Trophoblast cell (in vitro differentiated cells and primary cell): Measurements from ENCODE around the gene ITGB1BP1.
A peak's percentile ranks its signal among the peaks of the same experiment; 100 is the strongest.

Experiments used
- DNase-seq, 2 donors: peaks; one replicate each; pipeline ENCODE4 v3.0.0-alpha.2; 2016
- H2AFZ ChIP-seq: 2 replicates; pipeline ENCODE4 v1.6.1; 2013; ENCODE audit warnings: low read length, moderate library complexity, mild to moderate bottlenecking; ENCODE audit not compliant: insufficient read depth, poor library complexity
- H2AK5ac ChIP-seq: 2 replicates; pipeline ENCODE4 v1.6.1; 2013; ENCODE audit warnings: mild to moderate bottlenecking, low read length
- H2BK120ac ChIP-seq: 2 replicates; pipeline ENCODE4 v1.6.1; 2013; ENCODE audit warnings: low read length, mild to moderate bottlenecking, moderate library complexity; ENCODE audit not compliant: insufficient read depth, poor library complexity
- H2BK12ac ChIP-seq: 2 replicates; pipeline ENCODE4 v1.6.1; 2013; ENCODE audit warnings: mild to moderate bottlenecking, low read length, moderate library complexity
- H2BK5ac ChIP-seq: 2 replicates; pipeline ENCODE4 v1.6.1; 2013; ENCODE audit warnings: low read length, low read depth, moderate library complexity, mild to moderate bottlenecking; ENCODE audit not compliant: poor library complexity
- H3K14ac ChIP-seq: 2 replicates; pipeline ENCODE4 v1.6.1; 2013; ENCODE audit warnings: mild to moderate bottlenecking, low read length
- H3K18ac ChIP-seq: 2 replicates; pipeline ENCODE4 v1.6.1; 2013; ENCODE audit warnings: mild to moderate bottlenecking, low read length
- H3K23ac ChIP-seq: 2 replicates; pipeline ENCODE4 v1.6.1; 2013; ENCODE audit warnings: low read length
- H3K27ac ChIP-seq: 2 replicates; pipeline ENCODE4 v1.5.1; 2013; ENCODE audit warnings: low read depth, mild to moderate bottlenecking, inconsistent platforms, low read length, moderate library complexity
- H3K27me3 ChIP-seq: 2 replicates; pipeline ENCODE4 v1.6.1; 2013; ENCODE audit warnings: inconsistent platforms, mild to moderate bottlenecking, low read length, moderate library complexity; ENCODE audit not compliant: insufficient read depth
- H3K36me3 ChIP-seq, 2 experiments: 1 replicate in 1 of 2; 2 replicates in 1 of 2; pipeline ENCODE4 v1.6.1; 2013; ENCODE audit warnings: low read length in 2 of 2, mild to moderate bottlenecking in 2 of 2, moderate library complexity in 1 of 2; ENCODE audit not compliant: insufficient read depth in 2 of 2, control insufficient read depth in 1 of 2
- H3K4ac ChIP-seq: 2 replicates; pipeline ENCODE4 v1.6.1; 2013; ENCODE audit warnings: low read depth, mild to moderate bottlenecking, low read length, moderate library complexity
- H3K4me1 ChIP-seq, 2 experiments: 1 replicate in 1 of 2; 2 replicates in 1 of 2; pipeline ENCODE4 v1.6.1; 2013; ENCODE audit warnings: low read length in 2 of 2, mild to moderate bottlenecking in 2 of 2, moderate library complexity in 1 of 2; ENCODE audit not compliant: insufficient read depth in 2 of 2, control insufficient read depth in 1 of 2
- H3K4me2 ChIP-seq: 2 replicates; pipeline ENCODE4 v1.6.1; 2013; ENCODE audit warnings: inconsistent platforms, mild to moderate bottlenecking, low read length, moderate library complexity
- H3K4me3 ChIP-seq: 2 replicates; pipeline ENCODE4 v1.5.1; 2013; ENCODE audit warnings: mild to moderate bottlenecking, low read depth, low read length, inconsistent platforms
- H3K79me1 ChIP-seq: one replicate; pipeline ENCODE4 v1.6.1; 2013; ENCODE audit warnings: low read length
- H3K79me2 ChIP-seq: 2 replicates; pipeline ENCODE4 v1.6.1; 2013; ENCODE audit warnings: low read length, mild to moderate bottlenecking; ENCODE audit not compliant: control insufficient read depth, insufficient read depth, poor library complexity
- H3K9ac ChIP-seq: 2 replicates; pipeline ENCODE4 v1.6.1; 2013; ENCODE audit warnings: mild to moderate bottlenecking, low read length
- H3K9me3 ChIP-seq: 2 replicates; pipeline ENCODE4 v1.6.1; 2013; ENCODE audit warnings: low read depth, mild to moderate bottlenecking, control low read depth, inconsistent platforms, low read length; ENCODE audit not compliant: insufficient read depth
- H4K12ac ChIP-seq: 2 replicates; pipeline ENCODE4 v1.6.1; 2013; ENCODE audit warnings: low read depth, mild to moderate bottlenecking, low read length, moderate library complexity
- H4K8ac ChIP-seq: 2 replicates; pipeline ENCODE4 v1.6.1; 2013; ENCODE audit warnings: low read depth, mild to moderate bottlenecking, low read length, moderate library complexity
- H4K91ac ChIP-seq: one replicate; pipeline ENCODE4 v1.6.1; 2013; ENCODE audit warnings: low read depth, mild to moderate bottlenecking, low read length, moderate library complexity
- WGBS: extraction: QIAGEN DNeasy Blood & Tissue Kit; methylation state at CpG from one replicate; pipeline ENCODE4 v1.1.7; 2013; ENCODE audit warnings: missing lambda C conversion rate; ENCODE audit not compliant: insufficient read length, insufficient coverage; ENCODE audit errors: extremely low coverage; 5-methylcytosine and 5-hydroxymethylcytosine counted together

Gene ITGB1BP1

DNA sequence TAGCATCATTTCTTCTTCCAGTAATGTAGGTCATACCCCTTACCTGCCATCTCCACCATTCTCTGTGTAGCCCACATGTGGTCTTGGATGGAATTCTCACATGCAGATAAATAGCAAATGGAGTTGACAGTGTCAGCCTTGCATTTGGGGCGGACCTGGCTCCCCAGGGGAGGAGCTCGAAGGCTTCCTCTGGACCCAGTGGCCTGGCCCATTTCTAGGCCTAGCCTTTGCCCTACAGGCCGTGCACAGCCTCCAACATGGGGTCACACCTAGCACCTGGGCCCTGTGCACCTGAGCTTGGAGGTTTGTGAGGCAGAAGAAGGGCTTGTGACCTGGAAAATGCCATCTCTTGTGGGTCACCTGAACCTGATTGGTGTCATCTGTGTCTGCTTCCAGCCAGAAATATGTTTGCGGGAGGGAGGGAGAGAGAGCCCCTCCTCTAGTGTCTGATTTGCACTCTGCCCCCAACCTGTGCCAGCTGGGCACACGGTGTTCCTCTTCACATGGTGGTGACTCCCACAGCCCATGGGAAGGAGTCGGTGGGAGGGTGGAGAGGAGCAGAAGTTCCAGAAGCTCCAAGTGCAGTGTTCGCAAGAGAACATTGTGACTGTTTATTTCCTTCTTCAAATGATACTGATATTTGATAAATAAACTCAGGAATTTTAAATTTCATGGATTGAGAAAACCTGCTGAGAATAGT lies 33.0 kb downstream of the ITGB1BP1 start:
- Histone ChIP-seq H2AFZ (no peak overlapping the region), H4K12ac (no peak overlapping the region), H3K4me3 (no peak overlapping the region), H3K27me3 (no peaks in the 10 kb centered on the region), H2BK5ac (peak overlapping the region; percentile 10), H3K4me2 (no peak overlapping the region), H3K79me2 (no peaks in the 10 kb centered on the region), H3K79me1 (peaks cover 5% of the 10 kb centered on the region), H3K9me3 (no peaks in the 10 kb centered on the region), H3K27ac (no peak overlapping the region), H2BK120ac (no peak overlapping the region), H3K18ac (no peak overlapping the region), H3K4me1 (peaks cover 13 to 15% of the 10 kb centered on the region in 2 experiments), H3K4ac (peak overlapping the region; percentile 21), H4K8ac (no peak overlapping the region), H3K36me3 (peaks cover 38 to 48% of the 10 kb centered on the region in 2 experiments), H4K91ac (peak overlapping the region; percentile 10), H3K14ac (peak overlapping the region; percentile 23), H2AK5ac (no peak overlapping the region), H3K9ac (no peak overlapping the region), H2BK12ac (no peak overlapping the region), H3K23ac (no peak overlapping the region)
- no CpG with 5 or more reads among the region's 7 CpGs for WGBS
- DNase-seq, result no peak

DNA sequence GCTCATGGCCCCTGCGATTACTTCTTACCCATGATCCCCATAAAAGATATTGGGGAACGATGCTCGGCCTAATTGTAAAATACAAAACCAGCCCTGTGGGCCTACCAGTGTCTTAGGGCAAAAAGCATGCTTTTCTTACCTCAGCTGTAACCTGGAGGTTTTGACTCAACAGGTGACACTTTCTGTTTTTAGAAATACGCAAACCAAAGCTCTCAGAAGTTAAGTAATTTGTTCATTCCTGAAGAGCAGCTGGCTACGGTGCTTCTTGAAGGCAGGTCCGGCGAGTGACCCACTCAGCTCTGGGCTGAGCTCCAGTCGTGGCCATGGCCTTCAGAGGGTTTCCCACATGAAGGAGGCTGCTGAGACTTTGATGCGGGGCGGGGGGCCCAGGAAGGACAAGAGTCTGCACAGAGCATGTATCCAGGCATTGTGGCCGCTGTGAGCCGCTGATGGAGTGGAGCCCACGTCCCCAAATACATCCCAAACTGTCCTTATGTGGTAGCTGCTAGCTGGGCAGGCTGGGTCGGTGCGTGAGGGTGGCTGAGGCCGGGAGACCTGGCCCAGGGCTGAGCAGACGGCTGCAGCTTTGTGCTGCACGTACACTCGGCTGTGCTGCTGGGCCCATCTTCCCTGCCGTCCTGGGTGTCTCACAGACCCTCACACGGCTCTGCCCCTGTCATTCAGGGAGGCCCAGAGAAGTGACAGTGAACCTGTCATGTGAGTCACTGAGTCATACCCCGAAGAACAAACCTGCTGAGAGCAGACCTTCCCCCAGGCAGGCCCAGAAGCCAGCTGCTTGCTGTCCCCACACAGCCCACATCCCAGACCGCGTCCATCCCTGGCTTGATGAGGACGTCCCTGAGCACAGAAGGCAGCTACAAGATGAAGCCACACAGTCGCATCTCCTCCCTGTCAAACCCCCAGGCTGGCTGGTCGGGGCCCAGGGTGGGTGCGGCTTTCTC lies 34.1 kb downstream of the ITGB1BP1 start:
- H3K79me2 ChIP-seq, result no peaks in the 10 kb centered on the region
- no peaks in the 10 kb centered on the region for H3K27me3 ChIP-seq
- no peak overlapping the region for H2AK5ac ChIP-seq
- H3K36me3 ChIP-seq, result peaks cover 36 to 49% of the 10 kb centered on the region in 2 experiments
- H3K18ac ChIP-seq, result no peak overlapping the region
- no peak overlapping the region for H4K12ac ChIP-seq
- H3K9ac ChIP-seq, result no peak overlapping the region
- H3K9me3 ChIP-seq, result no peaks in the 10 kb centered on the region
- H3K4ac ChIP-seq, result no peak overlapping the region
- peak overlapping the region; percentile 1 for H3K14ac ChIP-seq
- peak overlapping the region; percentile 34 for H4K91ac ChIP-seq
- H2AFZ ChIP-seq, result no peak overlapping the region
- H2BK120ac ChIP-seq, result peak overlapping the region; percentile 43
- peak overlapping the region; percentile 11 for H2BK5ac ChIP-seq
- H3K4me2 ChIP-seq, result no peak overlapping the region
- H3K23ac ChIP-seq, result no peak overlapping the region
- H3K27ac ChIP-seq, result peak overlapping the region; percentile 24
- H3K4me3 ChIP-seq, result no peak overlapping the region
- peaks cover 5% of the 10 kb centered on the region for H3K79me1 ChIP-seq
- H3K4me1 ChIP-seq, result peaks cover 13 to 15% of the 10 kb centered on the region in 2 experiments
- no CpG with 5 or more reads among the region's 28 CpGs for WGBS
- H2BK12ac ChIP-seq, result no peak overlapping the region
- no peak overlapping the region for H4K8ac ChIP-seq
- peak; percentile 44 to 73 for DNase-seq

DNA sequence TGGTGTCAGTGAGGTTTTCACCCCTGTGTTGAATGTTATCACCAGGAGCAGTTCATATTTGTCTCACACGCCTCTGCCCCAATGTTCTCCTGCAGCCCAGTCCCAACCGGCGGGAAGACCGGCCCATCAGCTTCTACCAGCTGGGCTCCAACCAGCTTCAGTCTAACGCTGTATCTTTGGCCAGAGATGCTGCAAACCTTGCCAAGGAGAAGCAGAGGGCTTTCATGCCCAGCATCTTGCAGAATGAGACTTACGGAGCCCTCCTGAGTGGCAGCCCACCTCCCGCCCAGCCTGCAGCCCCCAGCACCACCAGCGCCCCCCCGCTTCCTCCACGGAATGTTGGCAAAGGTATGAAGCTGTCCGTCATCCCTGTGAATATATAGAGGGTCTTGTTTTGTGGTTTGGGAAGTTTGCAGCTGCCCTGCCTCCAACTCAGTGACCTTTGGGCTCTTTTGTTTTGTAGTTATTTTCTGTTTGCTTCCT lies 35.1 kb downstream of the ITGB1BP1 start:
- no CpG with 5 or more reads among the region's 11 CpGs for WGBS

DNA sequence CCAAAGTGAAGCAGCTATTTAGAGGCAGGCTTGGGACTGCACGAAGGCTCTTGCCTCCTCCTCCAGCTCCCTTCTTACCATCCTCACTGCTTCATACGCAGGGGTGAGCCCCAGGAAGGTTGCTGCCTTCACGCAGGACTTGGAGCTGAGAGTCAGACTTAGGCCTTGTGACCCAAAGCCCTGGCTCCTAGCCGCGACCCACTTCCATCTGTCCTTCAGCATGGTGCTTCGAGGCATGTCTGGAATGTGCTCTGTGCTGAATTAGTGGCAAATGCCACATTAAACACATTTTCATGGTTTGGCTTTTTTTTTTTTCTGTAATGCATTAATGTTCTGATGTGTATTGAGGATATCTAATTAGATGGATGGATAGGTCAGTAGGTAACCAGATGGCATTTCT lies 37.5 kb downstream of the ITGB1BP1 start:
- Histone ChIP-seq H2AFZ (no peak overlapping the region), H2BK120ac (no peak overlapping the region), H3K36me3 (peaks cover 29 to 47% of the 10 kb centered on the region in 2 experiments), H3K79me1 (peaks cover 11% of the 10 kb centered on the region), H3K14ac (no peak overlapping the region), H4K8ac (no peak overlapping the region), H3K9ac (no peak overlapping the region), H3K79me2 (no peaks in the 10 kb centered on the region), H2AK5ac (no peak overlapping the region), H3K18ac (peak overlapping the region; percentile 42), H3K27ac (no peak overlapping the region), H3K4me1 (peaks cover 22% of the 10 kb centered on the region in 2 experiments), H2BK5ac (no peak overlapping the region), H3K27me3 (no peaks in the 10 kb centered on the region), H3K4me3 (peak overlapping the region; percentile 8), H4K12ac (no peak overlapping the region), H3K4ac (no peak overlapping the region), H2BK12ac (no peak overlapping the region), H3K4me2 (no peak overlapping the region), H3K23ac (no peak overlapping the region), H3K9me3 (no peaks in the 10 kb centered on the region), H4K91ac (peak overlapping the region; percentile 20)
- no peak for DNase-seq
- WGBS, result no CpG with 5 or more reads among the region's 6 CpGs

More for the DNA sequence above, 35.1 kb downstream of the ITGB1BP1 start:
- Histone ChIP-seq H3K79me2 (no peaks in the 10 kb centered on the region), H3K18ac (no peak overlapping the region), H3K36me3 (peaks cover 34 to 47% of the 10 kb centered on the region in 2 experiments), H2BK5ac (no peak overlapping the region), H3K4ac (no peak overlapping the region), H3K9ac (no peak overlapping the region), H2BK120ac (no peak overlapping the region), H4K12ac (no peak overlapping the region), H3K27me3 (no peaks in the 10 kb centered on the region), H4K8ac (no peak overlapping the region), H2AFZ (no peak overlapping the region), H3K14ac (no peak overlapping the region), H3K4me1 (peaks cover 13 to 15% of the 10 kb centered on the region in 2 experiments), H3K79me1 (peaks cover 5% of the 10 kb centered on the region), H2BK12ac (no peak overlapping the region), H3K4me2 (no peak overlapping the region), H3K27ac (no peak overlapping the region), H3K23ac (no peak overlapping the region), H2AK5ac (no peak overlapping the region), H3K9me3 (no peaks in the 10 kb centered on the region), H4K91ac (no peak overlapping the region), H3K4me3 (no peak overlapping the region)
- no peak for DNase-seq
